Measurements from ENCODE around the gene ZNF555.

Gene ZNF555

GRCh38 chr19:2827022-2827421, 14.3 kb upstream of the ZNF555 start:
- DNase-seq = no peak

GRCh38 chr19:2827840-2828489, 13.3 kb upstream of the ZNF555 start:
- no peak for DNase-seq

GRCh38 chr19:2834294-2834871, 6.9 kb upstream of the ZNF555 start:
- DNase-seq = no peak

- no peak for DNase-seq
Observed at GRCh38 chr19:2837430-2837829, 3.8 kb upstream of the ZNF555 start.

- no peak for DNase-seq
Observed at GRCh38 chr19:2841855-2842574, 740 bp downstream of the ZNF555 start.

GRCh38 chr19:2845107-2845506, 3.8 kb downstream of the ZNF555 start:
- no peak for DNase-seq

- no peak for DNase-seq
Observed at GRCh38 chr19:2846180-2846894, 5.1 kb downstream of the ZNF555 start.

GRCh38 chr19:2847507-2847906, 6.2 kb downstream of the ZNF555 start:
- no peak for DNase-seq

GRCh38 chr19:2848616-2849015, 7.3 kb downstream of the ZNF555 start:
- DNase-seq = no peak

- no peak for DNase-seq
Observed at GRCh38 chr19:2850256-2850925, 9.1 kb downstream of the ZNF555 start.

- DNase-seq = no peak
Observed at GRCh38 chr19:2852598-2852997, 11.3 kb downstream of the ZNF555 start.

GRCh38 chr19:2853015-2853606, 11.8 kb downstream of the ZNF555 start:
- no peak for DNase-seq

- DNase-seq = no peak
Observed at GRCh38 chr19:2854849-2855248, 13.6 kb downstream of the ZNF555 start.

GRCh38 chr19:2856457-2857050, 15.3 kb downstream of the ZNF555 start:
- no peak for DNase-seq

- DNase-seq = no peak
Observed at GRCh38 chr19:2858864-2859263, 17.6 kb downstream of the ZNF555 start.

- no peak for DNase-seq
Observed at GRCh38 chr19:2863816-2864215, 22.5 kb downstream of the ZNF555 start.

GRCh38 chr19:2865334-2866100, 24.2 kb downstream of the ZNF555 start:
- DNase-seq = no peak

- no peak for DNase-seq
Observed at GRCh38 chr19:2866495-2867024, 25.3 kb downstream of the ZNF555 start.

- DNase-seq = peak; percentile 95
Observed at GRCh38 chr19:2867025-2867991, 26.0 kb downstream of the ZNF555 start, which contains the start of gene ZNF556. ZNF556 (plus strand) TSS chr19:2867335; CDS start chr19:2867422, 87 bp downstream.

GRCh38 chr19:2869618-2870017, 28.3 kb downstream of the ZNF555 start:
- no peak for DNase-seq
